HG02840 (cell line): ENCODE data around the gene FYTTD1.

Experiments
- ATAC-seq: cut with Tn5 transposase; IDR thresholded peaks from one replicate; pipeline ENCODE4 v1.9.1; 2021; ENCODE audit warnings: mild to moderate bottlenecking, moderate library complexity, moderate number of reproducible peaks; ENCODE audit not compliant: unreplicated experiment, low FRiP score

FYTTD1 gene

GRCh38 chr3:197790033-197790432 lies 40.4 kb downstream of the FYTTD1 start:
- ATAC-seq: no peak

DNA sequence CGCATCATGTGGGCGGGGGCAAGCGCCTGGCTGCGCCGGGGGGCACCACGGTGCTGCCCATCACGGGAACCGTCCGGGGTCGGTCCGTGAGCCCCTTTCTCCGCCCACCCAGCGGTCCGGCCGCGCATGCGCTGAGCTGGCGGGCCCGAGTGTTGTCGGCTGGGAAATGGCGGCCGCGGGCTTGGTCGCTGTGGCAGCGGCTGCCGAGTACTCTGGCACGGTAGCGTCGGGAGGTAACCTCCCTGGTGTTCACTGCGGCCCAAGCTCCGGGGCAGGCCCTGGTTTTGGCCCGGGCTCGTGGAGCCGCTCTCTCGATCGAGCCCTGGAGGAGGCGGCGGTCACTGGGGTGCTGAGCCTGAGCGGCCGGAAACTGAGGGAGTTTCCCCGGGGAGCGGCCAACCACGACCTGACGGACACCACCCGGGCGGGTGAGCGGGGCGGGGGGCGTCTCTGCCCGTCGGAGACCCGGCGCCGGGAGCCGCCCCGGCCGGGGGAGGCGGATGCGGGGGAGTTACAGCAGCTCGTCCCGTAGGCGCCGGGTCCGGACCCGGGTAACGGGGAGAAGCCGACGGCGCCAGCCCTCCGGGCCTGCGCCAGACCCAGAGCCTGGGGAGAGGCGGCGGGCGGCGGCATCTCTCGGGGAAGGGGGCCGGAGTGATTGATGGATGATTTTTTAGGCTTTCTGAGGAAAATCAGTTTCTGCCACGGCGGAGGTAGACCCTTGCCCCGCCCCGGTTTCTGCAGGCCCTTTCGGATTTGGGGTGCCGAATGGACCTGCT lies 41.6 kb downstream of the FYTTD1 start, which contains the start of gene LRCH3:
TSS of gene LRCH3 (plus strand) at position 142 of the 779 bp plus-strand sequence. CDS start at position 167, 25 bp downstream.
- peak; percentile 73 for ATAC-seq

DNA sequence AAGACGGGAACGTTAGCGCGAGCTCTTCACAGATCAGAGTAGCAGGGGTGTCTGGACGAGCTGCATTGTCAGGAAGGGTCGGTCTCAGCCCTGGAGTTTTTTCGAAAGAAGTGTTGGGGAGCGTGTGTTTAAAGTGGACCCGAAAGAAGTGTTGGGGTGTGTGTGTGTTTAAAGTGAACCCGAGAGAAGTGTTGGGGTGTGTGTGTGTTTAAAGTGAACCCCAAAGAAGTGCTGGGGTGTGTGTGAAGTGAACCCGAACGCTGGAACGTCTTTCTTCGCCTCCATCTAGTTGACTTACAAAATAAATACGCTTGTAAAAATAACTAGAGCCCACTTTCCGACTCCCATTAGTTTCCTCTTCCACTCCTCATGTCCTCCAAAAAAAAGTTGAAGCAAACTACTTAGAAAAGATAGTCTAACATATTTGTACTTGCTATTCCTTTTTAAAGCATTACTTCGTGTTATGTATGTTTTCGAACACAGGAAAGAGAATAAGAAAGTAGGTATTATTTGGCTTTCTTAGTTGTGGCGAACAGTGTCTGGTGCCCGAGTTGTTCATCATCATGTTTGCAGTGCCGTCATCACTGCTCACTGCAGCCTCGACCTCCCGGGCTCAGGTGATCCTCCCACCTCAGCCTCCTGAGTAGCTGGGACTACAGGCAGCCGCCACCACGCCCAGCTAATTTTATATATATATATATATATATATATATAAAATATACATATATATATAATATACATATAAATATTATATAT lies 42.4 kb downstream of the FYTTD1 start:
- ATAC-seq: peak; percentile 22

GRCh38 chr3:197793247-197793646 lies 43.6 kb downstream of the FYTTD1 start:
- ATAC-seq: no peak

DNA sequence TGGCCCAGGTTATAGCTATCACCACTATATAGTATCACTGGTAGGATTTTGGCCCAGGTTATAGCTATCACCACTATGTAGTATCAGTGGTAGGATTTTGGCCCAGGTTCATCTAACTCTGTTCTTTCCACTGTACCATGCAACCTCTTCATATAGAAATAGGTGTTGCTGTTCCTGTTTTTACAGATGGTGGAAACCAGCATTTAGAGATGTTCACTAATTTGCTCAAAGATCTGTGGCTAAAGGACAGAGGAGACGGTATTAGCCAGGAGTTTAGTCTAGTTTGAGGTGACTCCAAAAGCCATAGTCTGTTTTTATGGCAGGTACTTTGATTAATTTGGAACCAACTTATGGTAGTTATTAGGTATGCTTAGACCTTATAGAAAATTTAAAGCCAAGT lies 44.4 kb downstream of the FYTTD1 start:
- ATAC-seq: no peak

GRCh38 chr3:197795200-197795599 lies 45.5 kb downstream of the FYTTD1 start:
- no peak for ATAC-seq

- ATAC-seq: no peak
Measured at GRCh38 chr3:197796087-197796486, 46.4 kb downstream of the FYTTD1 start.

GRCh38 chr3:197798863-197799262 lies 49.2 kb downstream of the FYTTD1 start:
- peak; percentile 51 for ATAC-seq

DNA sequence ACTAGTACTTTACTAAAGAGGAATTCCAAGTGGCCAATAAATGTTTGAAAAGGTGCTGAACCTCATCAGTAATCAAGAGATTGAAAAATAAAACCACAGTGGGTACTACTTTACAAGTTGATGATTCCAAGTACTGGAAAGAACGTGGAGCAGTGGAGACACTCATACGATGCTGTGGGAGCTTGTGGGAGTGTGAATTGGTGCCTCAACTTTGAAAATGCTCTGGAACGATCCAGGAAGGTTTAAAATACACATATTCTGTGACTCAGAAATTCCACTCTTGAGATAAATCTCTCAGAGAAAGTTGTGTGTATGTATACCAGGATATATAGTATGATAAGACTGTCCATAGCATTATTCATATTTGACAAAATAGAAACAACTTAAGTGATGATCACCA lies 50.7 kb downstream of the FYTTD1 start:
- ATAC-seq: no peak

- no peak for ATAC-seq
Measured at GRCh38 chr3:197801891-197802778, 52.5 kb downstream of the FYTTD1 start.

- ATAC-seq: no peak
Measured at GRCh38 chr3:197802779-197803459, 53.2 kb downstream of the FYTTD1 start.

DNA sequence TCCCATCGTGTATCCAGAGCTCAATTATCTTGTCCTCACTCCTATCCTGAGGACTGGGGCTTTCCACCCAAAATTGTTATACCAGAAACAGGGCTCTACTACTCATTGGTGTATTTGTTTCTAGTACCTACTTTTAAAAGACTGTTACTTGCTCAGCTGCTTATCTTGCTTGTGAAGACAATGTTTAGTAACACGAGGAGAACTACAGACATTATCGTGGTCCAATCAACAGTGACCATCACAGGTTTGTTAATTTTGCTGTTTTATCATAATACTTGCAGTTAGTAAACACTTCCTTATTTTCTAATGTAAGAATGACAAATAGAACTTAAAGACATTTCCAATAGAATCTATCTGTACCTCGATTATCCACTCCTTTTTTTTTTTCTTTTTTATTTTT lies 54.8 kb downstream of the FYTTD1 start:
- ATAC-seq: no peak

DNA sequence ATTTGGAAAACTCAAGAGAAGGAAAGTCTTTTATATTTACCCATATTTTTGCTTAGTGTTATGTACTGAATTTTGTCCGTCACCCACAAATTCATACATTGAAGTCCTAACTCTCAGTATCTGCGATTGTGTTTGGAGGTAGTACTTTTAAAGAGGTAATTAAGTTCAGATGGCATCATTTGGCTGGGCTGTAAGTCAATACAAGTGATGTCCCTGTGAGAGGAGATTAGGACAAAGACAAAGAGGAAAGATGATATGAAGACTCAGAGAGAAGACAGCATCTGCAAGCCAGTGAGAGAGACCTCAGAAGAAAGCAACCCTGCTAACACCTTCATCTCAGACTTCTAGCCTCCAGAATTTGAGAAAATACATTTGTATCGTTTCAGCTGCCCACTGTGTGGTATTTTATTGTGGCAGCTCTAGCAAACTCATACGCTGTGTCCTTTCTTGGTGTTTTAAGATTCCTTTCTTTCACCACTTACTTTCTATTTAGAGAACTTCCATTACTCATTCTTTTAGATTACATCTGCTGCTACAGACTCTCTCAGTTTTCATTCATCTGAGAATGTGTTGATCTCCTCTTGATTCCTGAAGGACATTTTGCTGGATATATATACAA lies 58.4 kb downstream of the FYTTD1 start:
- ATAC-seq: no peak

- ATAC-seq: no peak
Measured at GRCh38 chr3:197809356-197810020, 59.8 kb downstream of the FYTTD1 start.

DNA sequence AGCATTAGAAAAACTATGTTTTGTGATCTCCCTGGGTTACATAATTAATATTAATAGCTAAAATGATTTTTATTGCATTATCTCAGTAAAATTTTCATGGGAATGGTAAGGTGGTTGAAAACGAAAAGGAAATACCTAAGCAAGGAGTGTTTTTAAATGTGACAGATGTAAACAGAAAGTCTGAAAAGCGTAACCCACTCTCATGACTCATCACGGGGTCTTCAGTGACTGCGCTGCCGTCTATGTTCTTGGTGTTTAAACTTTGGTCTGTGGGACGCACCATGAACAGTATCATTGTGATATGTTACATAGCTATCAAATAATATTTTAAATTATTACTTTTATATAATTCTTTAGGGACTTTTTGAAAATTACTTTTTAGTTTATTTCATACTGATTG lies 61.2 kb downstream of the FYTTD1 start:
- ATAC-seq: no peak

DNA sequence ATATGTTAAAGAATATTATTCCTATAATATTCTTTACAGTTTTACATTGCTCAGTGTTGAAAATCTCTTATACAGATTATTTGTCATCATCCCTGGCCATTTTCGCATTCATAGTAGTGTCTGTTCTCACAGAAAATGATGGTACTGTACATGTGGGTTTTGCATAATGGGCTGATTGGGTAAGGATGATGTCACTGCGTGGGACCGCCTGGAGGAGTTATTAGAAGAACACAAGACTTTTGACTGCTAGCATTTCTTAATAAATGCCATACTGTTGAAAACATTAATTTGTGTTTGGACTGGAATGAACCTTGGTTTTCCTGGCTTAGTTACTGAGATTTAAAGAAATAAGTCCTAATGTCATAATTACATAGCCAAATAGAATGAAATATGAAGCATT lies 61.7 kb downstream of the FYTTD1 start:
- no peak for ATAC-seq

DNA sequence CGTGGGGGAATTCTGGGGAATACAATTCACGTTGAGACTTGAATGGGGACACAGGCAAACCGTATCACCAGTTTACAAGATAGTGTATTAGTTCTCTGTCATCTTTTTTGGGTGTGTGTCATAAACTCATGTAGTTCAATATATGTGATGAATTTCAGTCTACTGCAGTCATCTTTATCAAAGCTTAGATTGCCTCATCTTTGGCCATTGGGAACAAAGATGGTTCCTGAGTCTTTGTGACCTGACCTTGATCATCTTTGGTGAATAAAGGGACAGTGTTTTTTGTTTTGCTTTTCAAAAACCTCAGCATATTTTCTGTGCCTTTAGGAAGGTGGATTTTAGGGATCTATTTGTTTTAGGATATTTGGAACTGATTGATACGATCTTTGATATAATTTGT lies 64.7 kb downstream of the FYTTD1 start:
- no peak for ATAC-seq

DNA sequence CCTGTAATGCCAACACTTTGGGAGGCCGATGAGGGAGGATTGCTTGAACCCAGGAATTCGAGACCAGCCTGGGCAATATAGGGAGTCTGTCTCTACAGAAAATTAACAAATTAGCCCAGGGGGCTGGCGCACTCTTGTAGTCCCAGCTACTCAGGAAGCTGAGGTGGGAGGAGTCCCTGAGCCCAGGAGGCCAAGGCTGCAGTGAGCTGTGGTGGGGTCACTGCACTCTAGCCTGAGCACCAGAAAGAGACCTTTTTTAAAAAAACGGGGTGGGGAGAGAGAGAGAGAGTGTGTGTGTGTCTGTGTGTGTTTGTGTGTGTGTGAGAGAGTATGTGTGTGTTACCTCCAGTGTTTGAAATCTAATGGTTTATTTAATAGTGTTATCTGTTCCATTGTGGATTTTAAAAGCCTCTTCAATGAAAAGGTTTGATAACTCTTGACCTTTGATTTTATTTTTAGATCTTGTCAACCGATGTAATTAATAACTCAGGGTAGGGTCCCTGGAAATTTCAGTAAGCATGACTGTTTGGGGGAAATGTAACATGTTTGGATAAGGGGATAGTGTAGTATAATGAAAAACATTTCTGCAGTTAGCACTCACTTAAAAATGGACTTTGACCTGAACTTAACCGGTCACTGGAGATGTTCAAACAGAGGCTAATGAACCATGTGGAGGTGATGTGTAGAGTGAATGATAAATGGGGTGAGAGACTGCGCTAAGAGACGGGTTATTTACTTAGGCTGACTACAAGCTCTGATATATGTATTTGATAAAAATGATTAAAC lies 71.1 kb downstream of the FYTTD1 start:
- ATAC-seq: no peak
